HepG2 (cell line): ENCODE results near the gene C9. TPM values are rescaled to one million over a fixed set of nuclear protein-coding genes. Genes with fewer than 3 reads are reported as not detected.

ENCODE experiments used
- AGO1 ChIP-seq: fragments of 200-400 bp; formaldehyde crosslinking; IDR thresholded peaks from 2 replicates; pipeline ENCODE4 v1.6.1; 2017; ENCODE audit warnings: mild to moderate bottlenecking, low read depth, low read length, moderate library complexity; ENCODE audit not compliant: poor library complexity, severe bottlenecking
- HNRNPH1 ChIP-seq: fragments of 200-400 bp; formaldehyde crosslinking; optimal IDR thresholded peaks from 2 replicates; pipeline ENCODE3; 2017; ENCODE audit warnings: mild to moderate bottlenecking, low read depth, low read length
- HOXD1 ChIP-seq: sonication (generic); formaldehyde crosslinking; IDR thresholded peaks from 2 replicates; pipeline ENCODE4 v1.5.0; 2020; ENCODE audit warnings: missing genetic modification reagents
- KAT7 ChIP-seq: IDR thresholded peaks from 2 replicates; pipeline ENCODE4 v1.6.1; 2018; ENCODE audit warnings: borderline replicate concordance, missing compliant biosample characterization
- MYNN ChIP-seq: sonication (generic); formaldehyde crosslinking; IDR thresholded peaks from 2 replicates; pipeline ENCODE4 v1.4.0; 2020; ENCODE audit warnings: mild to moderate bottlenecking, low read depth, missing genetic modification reagents
- PHB2 ChIP-seq: fragments of 450-650 bp; IDR thresholded peaks from 2 replicates; pipeline ENCODE4 v1.6.1; 2018; ENCODE audit not compliant: partially characterized antibody
- ZNF703 ChIP-seq: sonication (generic); formaldehyde crosslinking; IDR thresholded peaks from 2 replicates; pipeline ENCODE4 v1.5.1; 2020; ENCODE audit warnings: missing genetic modification reagents, mild to moderate bottlenecking, moderate library complexity, borderline replicate concordance
- polyA plus RNA-seq, 8 experiments: library from polyadenylated mRNA; depleted of rRNA in 3 of 8; stranded (reverse) in 7 of 8; unstranded in 1 of 8; fragments of >200 nt; fragmentation: Illumina TruSeq in 4 of 8; extraction: Trizol in 4 of 8; gene quantifications; 2 replicates each; pipeline versions ENCODE4 v1.2.1 to v1.2.3, GENCODE V29; 2011 to 2016; ENCODE audit warnings: low read depth in 4 of 8, missing spikeins in 1 of 8, mixed read lengths in 1 of 8; ENCODE audit not compliant: insufficient read depth in 1 of 8
- total RNA-seq, 5 experiments: library from RNA; depleted of rRNA; stranded (reverse); fragments of >200 nt; fragmentation: Illumina TruSeq; extraction: Trizol; gene quantifications; 2 replicates each; pipeline ENCODE4 v1.2.3, GENCODE V29; 2016; ENCODE audit warnings: low read depth in 1 of 5
- TF ChIP-seq, protein P1 (sequence below): sonication (generic); formaldehyde crosslinking; IDR thresholded peaks from 2 replicates; pipeline ENCODE4 v1.4.0; 2020; ENCODE audit warnings: missing genetic modification reagents
- TF ChIP-seq, protein P2 (sequence below): sonication (generic); formaldehyde crosslinking; IDR thresholded peaks from 2 replicates; pipeline ENCODE4 v1.5.0; 2020; ENCODE audit warnings: mild to moderate bottlenecking, missing genetic modification reagents
- TF ChIP-seq, protein P3 (sequence below): sonication (generic); formaldehyde crosslinking; IDR thresholded peaks from 2 replicates; pipeline ENCODE4 v1.8.1; 2023; ENCODE audit warnings: mild to moderate bottlenecking, missing genetic modification reagents
- TF ChIP-seq, protein P4 (sequence below): sonication (generic); formaldehyde crosslinking; conservative IDR thresholded peaks from 2 replicates; pipeline ENCODE4 v1.4.0; 2020; ENCODE audit warnings: missing genetic modification reagents
- TF ChIP-seq, protein P5 (sequence below): IDR thresholded peaks from 2 replicates; pipeline ENCODE4 v1.4.0; 2020; ENCODE audit warnings: mild to moderate bottlenecking, missing genetic modification reagents

Gene C9
- total and polyA plus RNA-seq, 2 of the 13 experiments (the other 11 are each of a cell fraction or from before 2014, with no cell fraction given): not detected

DNA sequence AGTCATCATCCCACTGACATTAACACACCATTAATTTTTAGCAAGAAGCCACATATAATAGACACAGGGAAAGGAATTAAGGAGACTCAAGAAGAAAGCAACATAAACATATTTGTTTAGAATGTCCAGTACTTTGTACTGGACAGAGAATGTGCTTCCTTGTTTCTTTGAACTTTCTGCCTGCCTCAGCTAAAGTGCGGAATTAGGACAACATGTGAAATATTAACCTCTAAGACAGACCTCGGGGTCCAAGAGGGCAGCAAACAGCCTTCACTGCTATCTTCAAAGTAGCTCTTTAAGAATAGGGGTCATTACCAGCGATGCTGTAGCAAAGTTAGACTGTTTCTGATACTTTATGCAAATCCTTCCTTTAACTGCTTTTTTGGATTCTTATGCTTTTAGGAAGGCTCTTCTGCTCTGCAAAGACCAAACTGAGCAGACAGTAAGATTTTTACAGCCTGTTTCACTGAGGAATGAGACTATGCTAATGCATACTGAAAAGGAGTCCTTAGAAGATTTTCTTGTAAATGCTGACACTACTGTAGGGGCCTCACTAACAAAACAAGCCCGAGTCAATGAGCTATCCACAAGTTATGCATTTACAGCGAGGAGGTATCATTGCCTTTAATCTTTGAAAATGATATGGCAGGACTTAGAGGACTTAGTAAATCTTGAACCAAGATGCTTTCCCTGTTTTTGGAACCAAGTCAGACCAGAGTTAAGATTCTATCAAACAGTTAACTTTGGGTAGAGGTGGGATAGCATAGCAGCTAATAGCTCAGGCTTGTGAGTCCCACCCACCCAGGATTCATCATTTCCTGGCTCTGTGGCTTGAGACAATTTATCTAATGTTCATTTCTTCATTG is 36.7 kb upstream of the C9 start (continued):
- TF ChIP-seq, protein P1, sequence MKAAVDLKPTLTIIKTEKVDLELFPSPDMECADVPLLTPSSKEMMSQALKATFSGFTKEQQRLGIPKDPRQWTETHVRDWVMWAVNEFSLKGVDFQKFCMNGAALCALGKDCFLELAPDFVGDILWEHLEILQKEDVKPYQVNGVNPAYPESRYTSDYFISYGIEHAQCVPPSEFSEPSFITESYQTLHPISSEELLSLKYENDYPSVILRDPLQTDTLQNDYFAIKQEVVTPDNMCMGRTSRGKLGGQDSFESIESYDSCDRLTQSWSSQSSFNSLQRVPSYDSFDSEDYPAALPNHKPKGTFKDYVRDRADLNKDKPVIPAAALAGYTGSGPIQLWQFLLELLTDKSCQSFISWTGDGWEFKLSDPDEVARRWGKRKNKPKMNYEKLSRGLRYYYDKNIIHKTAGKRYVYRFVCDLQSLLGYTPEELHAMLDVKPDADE: no peak
- TF ChIP-seq KAT7 (CRISPR knock-in tag) (no peak), PHB2 (no peak), ZNF703 (CRISPR knock-in tag) (no peak), MYNN (CRISPR knock-in tag) (no peak), AGO1 (no peak), HOXD1 (no peak), HNRNPH1 (no peak)
- TF ChIP-seq, protein P2, sequence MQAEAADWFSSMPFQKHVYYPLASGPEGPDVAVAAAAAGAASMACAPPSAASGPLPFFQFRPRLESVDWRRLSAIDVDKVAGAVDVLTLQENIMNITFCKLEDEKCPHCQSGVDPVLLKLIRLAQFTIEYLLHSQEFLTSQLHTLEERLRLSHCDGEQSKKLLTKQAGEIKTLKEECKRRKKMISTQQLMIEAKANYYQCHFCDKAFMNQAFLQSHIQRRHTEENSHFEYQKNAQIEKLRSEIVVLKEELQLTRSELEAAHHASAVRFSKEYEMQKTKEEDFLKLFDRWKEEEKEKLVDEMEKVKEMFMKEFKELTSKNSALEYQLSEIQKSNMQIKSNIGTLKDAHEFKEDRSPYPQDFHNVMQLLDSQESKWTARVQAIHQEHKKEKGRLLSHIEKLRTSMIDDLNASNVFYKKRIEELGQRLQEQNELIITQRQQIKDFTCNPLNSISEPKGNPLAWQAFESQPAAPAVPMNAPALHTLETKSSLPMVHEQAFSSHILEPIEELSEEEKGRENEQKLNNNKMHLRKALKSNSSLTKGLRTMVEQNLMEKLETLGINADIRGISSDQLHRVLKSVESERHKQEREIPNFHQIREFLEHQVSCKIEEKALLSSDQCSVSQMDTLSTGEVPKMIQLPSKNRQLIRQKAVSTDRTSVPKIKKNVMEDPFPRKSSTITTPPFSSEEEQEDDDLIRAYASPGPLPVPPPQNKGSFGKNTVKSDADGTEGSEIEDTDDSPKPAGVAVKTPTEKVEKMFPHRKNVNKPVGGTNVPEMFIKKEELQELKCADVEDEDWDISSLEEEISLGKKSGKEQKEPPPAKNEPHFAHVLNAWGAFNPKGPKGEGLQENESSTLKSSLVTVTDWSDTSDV: no peak
- TF ChIP-seq, protein P3, sequence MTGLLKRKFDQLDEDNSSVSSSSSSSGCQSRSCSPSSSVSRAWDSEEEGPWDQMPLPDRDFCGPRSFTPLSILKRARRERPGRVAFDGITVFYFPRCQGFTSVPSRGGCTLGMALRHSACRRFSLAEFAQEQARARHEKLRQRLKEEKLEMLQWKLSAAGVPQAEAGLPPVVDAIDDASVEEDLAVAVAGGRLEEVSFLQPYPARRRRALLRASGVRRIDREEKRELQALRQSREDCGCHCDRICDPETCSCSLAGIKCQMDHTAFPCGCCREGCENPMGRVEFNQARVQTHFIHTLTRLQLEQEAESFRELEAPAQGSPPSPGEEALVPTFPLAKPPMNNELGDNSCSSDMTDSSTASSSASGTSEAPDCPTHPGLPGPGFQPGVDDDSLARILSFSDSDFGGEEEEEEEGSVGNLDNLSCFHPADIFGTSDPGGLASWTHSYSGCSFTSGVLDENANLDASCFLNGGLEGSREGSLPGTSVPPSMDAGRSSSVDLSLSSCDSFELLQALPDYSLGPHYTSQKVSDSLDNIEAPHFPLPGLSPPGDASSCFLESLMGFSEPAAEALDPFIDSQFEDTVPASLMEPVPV: no peak
- TF ChIP-seq, protein P4, sequence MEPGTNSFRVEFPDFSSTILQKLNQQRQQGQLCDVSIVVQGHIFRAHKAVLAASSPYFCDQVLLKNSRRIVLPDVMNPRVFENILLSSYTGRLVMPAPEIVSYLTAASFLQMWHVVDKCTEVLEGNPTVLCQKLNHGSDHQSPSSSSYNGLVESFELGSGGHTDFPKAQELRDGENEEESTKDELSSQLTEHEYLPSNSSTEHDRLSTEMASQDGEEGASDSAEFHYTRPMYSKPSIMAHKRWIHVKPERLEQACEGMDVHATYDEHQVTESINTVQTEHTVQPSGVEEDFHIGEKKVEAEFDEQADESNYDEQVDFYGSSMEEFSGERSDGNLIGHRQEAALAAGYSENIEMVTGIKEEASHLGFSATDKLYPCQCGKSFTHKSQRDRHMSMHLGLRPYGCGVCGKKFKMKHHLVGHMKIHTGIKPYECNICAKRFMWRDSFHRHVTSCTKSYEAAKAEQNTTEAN (CRISPR knock-in tag): no peak
- TF ChIP-seq, protein P5, sequence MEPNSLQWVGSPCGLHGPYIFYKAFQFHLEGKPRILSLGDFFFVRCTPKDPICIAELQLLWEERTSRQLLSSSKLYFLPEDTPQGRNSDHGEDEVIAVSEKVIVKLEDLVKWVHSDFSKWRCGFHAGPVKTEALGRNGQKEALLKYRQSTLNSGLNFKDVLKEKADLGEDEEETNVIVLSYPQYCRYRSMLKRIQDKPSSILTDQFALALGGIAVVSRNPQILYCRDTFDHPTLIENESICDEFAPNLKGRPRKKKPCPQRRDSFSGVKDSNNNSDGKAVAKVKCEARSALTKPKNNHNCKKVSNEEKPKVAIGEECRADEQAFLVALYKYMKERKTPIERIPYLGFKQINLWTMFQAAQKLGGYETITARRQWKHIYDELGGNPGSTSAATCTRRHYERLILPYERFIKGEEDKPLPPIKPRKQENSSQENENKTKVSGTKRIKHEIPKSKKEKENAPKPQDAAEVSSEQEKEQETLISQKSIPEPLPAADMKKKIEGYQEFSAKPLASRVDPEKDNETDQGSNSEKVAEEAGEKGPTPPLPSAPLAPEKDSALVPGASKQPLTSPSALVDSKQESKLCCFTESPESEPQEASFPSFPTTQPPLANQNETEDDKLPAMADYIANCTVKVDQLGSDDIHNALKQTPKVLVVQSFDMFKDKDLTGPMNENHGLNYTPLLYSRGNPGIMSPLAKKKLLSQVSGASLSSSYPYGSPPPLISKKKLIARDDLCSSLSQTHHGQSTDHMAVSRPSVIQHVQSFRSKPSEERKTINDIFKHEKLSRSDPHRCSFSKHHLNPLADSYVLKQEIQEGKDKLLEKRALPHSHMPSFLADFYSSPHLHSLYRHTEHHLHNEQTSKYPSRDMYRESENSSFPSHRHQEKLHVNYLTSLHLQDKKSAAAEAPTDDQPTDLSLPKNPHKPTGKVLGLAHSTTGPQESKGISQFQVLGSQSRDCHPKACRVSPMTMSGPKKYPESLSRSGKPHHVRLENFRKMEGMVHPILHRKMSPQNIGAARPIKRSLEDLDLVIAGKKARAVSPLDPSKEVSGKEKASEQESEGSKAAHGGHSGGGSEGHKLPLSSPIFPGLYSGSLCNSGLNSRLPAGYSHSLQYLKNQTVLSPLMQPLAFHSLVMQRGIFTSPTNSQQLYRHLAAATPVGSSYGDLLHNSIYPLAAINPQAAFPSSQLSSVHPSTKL (CRISPR knock-in tag): peak; percentile 84
